Measurements from ENCODE around the gene PAMR1.

GRCh38 chr11:35545391-35546003 lies 20.1 kb upstream of the PAMR1 start:
- TF ChIP-seq EZH2 (IDR thresholded peaks at IDR 0.05; ENCODE audit: insufficient read depth, poor library complexity, severe bottlenecking), result no peak
- no peak for TF ChIP-seq EZH2phosphoT487 (IDR thresholded peaks at IDR 0.05; ENCODE audit: insufficient read depth, low read depth)
